Erythroblast (primary cell): ENCODE data around the gene MECP2.

Experiments used
- DNase-seq, 2 experiments: peaks; one replicate each; lab custom pipeline; 2025; lab: John Stamatoyannopoulos, UW
- GATA1 ChIP-seq: IDR thresholded peaks from 2 replicates; pipeline ENCODE4 v1.6.1; 2011; ENCODE audit warnings: low read depth, mild to moderate bottlenecking, control low read depth, low read length, moderate library complexity
- POLR2A ChIP-seq: IDR thresholded peaks from 2 replicates; pipeline ENCODE4 v1.6.1; 2011; ENCODE audit warnings: mild to moderate bottlenecking, low read length

MECP2 gene

DNA sequence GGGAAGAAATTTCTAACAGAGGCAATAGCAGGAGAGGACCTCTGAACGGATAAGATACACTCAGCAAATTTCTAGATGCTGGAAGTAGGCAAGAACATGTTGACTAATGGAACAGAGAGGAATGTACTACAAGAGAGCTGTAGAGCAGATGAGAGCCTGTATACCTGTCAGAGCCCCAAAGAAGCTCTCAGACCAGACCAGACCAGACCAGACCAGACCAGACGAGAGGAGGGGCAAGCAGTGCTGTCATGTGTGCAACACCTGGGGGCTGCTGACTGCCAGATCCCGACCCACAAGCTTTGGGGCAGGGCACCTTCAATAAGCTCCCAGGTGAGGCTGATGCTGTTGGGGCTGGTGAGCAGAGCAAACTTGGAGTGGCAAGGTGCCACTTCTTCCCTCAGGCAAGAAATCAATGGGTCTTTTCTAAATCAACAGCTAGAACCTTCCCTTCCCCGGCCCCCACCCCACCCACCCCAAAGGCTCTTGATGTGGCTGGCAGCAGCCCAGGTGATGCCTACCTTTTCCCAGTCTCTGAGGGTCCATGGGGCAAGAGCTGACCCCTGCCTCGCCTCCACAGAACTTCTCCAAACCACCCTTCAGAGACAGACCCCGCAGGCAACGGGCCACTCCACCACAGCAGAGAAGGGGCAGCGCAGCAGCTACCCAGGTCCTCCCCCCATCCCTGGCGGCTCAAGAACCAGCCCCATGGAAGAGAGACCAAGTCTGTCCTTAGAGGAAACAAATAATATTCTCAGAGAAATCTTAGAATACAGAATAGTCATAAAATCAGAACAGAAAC lies 32.7 kb downstream of the MECP2 start:
- no peak for DNase-seq
- TF ChIP-seq POLR2A = no peak
- TF ChIP-seq GATA1 = no peak

DNA sequence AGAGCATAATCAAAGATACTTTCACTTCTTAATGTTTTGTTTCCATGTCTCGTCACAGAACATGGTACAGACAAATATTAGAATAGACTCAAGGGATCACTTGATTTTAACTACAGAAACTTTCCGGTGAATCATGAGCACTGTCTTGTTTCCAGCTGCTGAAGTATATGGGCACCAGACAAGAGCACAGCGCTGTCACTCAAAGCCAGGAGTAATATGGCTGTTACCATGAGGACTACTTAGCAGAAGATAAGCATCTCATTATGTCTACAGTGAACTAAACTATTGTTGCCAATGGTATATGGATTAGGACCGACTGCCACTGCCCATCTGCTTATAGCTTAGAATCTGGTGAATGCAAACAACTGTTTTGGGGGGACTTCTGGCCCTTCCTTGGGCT lies 34.3 kb downstream of the MECP2 start:
- TF ChIP-seq POLR2A (no peak), GATA1 (no peak)
- DNase-seq = no peak

DNA sequence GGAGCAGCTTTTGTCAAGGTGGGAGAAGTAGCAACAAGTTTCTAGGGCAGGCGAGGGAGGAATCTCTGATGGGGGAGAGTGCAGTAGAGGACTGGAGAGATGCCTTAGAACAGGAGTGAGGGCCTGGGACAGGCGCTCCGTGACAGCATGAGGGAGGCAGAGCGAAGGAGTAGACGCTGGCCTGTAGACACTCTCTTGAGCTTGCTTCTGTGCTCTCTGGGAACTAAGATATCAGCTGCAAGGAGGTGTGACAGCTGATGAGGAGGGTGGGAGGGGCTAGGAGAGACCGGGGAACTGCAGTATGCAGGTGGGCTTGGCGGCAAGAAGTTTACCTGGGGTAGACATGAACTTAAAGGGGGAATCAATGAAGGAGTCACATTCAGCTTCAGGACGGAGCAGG lies 35.7 kb downstream of the MECP2 start:
- DNase-seq = no peak
- TF ChIP-seq GATA1 (no peak), POLR2A (no peak)

DNA sequence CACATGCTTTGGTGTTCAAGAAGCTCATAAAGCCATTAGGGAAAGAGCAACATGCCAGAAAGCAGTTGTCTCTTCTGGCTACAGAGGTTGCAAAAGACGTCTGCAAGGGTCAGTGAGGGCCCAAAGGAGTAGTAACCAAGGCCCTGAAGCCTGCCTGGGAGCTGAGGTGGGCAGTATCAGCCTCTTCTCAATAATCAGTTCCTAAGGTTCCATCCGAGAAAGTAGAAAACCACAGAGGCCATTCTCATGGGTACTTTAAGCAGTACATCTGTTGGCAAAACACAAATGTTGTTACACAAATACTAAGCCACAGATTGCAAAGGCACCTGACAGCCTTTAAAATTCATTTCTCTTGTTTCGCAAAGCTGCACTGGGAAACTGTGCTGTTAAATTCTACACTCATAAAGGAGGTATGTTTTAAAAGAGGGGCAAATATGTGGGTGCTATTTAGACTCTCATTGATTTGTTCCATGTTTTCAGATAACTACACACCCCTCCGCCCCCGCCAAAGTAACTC lies 37.7 kb downstream of the MECP2 start:
- TF ChIP-seq POLR2A (no peak), GATA1 (no peak)
- no peak for DNase-seq

DNA sequence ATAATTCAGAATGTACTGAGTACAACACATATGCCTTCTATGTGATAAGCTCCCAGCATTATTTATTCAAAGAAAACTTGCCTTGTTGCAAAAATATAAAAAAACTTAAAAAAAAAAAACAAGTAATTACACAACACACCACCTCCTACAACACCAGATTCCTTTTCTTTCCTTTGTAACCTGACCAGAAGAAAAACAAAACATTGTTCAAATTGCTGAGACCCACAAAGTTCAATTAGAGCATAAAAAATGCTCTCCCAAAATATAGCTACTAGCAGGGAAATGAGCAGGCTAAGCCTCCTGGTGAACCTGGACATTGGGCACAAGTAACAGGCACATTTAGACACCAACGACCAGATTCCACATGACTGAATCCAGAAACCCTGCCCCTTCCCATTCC lies 38.3 kb downstream of the MECP2 start:
- no peak for DNase-seq
- no peak for TF ChIP-seq POLR2A
- TF ChIP-seq GATA1 = no peak

DNA sequence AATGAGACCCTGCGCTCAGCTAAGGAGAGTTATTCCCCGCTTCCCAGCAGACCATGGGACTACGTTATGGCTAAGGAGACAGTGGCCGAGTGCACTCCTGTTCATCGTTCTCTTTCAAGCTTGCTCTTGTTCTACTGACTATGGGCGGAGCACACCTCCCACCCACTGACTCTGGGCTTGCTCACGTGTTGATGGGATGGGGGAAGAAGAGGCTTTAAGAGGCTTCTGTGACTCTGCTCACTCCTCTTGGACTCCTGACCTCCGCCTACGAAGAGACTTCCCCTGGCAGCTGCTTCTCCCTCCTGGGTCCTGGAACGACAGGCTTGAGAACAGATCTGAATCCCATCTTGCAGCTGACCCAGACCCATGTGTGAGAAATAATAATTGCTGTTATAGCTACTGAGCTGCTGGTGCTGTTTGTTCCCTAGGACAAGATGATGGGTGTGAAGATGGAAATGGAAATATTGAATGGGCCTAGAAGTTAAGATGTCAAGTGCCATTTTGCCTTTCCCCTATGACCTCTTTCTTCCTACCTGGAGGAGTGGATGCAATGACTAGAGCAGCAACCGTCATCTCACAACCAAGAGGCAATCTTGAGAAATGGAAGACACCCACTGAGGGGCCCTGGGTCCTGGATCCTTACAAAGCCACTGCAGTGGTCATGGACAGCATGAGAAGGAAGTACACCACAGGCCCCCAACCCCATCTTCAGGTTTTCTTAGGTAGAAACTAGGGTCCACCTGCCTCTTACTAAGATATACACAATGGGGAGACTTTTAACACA lies 39.1 kb downstream of the MECP2 start:
- DNase-seq = no peak
- no peak for TF ChIP-seq GATA1
- TF ChIP-seq POLR2A = no peak

DNA sequence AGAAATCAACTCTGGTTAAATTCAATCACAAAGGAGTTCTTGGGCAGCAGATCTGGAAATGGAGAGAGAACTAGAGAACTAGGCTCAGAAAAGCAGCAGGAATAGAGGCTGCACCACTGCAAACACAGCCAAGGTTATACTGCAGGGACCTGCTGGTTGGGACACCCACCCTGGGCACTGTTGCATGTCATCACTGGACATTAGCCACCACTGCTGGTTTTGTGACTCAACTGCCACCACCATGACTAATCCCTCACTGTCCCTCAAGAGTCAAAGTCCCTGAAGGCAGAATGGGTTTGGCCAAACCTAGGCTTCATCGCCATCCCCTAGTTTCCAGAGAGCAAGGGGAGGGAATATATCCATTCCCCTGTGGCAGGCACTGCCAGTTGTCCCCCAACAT lies 39.7 kb downstream of the MECP2 start:
- TF ChIP-seq POLR2A (no peak), GATA1 (no peak)
- DNase-seq = peak in 1 of 2 experiments; percentile 2

DNA sequence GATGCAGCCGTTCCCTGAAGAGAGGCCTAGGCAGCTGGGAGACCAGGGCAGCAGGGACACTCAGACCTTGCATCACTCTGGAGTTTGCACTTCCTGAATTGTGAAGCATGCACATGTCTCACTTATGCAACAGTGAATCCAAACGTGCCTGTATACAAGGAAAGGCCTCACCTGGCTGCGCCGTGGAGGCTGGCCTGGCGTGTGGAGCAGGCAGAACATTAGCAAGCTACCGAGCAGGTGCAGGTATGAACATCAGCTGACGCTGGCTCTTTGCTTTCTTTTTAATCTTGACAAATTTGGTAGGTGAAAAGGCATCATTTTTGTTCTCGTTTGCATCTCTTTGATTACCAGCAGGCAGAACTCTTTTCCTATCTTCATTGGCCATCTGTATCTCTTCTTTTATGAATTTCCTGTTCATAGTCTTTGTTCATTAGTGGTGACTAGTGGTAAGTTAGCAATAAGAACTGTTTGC lies 40.7 kb downstream of the MECP2 start:
- TF ChIP-seq POLR2A (no peak), GATA1 (no peak)
- DNase-seq = no peak

DNA sequence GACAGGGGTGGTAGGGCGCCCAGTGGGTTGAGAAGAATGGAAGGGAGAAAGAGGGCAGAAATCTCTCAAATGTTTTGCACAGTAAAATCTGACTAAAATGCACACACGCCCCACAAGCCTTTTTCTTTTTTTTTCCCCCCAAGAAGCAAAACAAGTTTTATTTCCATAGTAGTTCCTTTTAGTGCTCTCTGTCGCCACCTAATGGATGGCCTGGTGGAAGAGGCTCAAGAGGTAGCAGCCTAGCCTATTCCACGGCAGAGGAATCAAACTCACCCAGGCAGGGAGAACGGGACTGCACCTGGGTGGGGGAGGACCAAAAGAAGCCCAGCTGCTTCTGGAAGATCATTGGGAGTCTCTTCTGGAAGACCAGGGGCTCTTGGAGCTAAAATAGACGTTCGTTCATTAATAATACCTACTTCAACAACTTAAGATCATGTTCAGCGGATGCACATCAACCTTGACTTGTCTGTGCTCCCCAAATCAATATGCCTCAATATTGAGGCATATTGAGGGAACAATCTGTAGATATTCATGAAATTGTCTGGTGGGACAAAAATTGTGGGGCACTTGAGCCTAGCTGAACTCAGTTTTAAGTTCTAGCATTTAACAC lies 46.2 kb downstream of the MECP2 start:
- TF ChIP-seq GATA1 = no peak
- no peak for TF ChIP-seq POLR2A
- peak; percentile 60 to 79 for DNase-seq

DNA sequence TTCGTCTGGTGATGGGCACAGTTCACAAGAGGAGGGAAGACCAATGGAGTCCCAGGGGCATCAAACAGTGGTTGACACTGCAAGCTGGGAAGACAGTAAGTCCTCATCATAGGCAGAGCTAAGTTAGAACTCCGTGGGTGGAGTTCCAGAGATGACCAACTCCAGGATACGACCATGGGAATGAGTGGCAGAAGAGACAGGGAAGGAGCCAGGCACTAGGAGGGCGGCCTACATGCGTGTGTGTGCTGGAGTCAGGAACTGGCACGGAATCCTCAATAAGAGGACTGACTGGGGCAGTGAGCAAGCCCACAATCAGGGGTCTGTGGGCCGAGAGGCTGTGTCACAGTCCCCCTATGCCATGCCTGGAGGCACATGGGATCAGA lies 47.4 kb downstream of the MECP2 start:
- DNase-seq = no peak
- TF ChIP-seq POLR2A = no peak
- no peak for TF ChIP-seq GATA1

DNA sequence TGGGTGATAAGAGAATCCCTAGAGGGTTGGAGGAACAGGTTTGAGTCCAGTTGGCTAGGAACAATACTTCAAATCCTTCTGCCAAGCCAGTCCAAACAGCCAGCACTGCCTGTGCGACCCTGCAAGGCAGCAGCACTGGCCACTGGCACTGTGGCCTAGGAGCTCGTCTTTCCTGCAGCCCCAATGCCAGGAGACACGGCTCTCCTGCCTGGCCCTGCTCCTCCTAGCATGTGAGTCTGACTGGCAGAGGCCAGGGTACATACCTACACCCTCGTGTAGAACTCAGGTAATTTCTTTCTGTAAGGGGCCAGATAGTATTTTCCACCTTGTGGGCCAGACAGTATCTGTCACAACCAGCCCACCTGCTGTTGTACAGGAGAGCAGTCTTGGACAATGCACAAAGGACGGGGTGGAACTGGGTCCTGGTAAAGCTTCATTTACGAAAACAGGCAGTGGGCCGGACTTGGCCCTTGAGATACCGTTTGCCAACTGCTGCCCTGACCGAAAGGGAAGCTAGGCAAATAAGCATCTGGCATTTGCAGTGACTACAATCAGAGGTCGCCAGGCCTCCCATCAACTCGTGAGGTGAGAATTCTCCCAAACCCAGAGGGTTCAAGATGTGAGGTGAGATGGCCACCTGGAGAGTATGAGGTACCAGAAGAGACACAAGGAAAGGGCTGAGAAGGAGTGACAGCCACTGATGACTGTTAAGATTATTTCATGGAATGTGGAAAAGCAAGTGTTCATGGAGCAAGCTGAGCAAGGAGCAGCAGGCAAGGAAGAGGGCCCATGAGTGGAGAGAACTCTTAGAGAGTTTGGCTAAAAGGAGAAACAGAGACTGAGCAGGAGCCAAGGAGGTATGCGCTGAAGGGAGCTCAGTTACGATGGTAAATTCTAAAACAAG lies 48.1 kb downstream of the MECP2 start:
- TF ChIP-seq POLR2A = no peak
- no peak for TF ChIP-seq GATA1
- DNase-seq = no peak

DNA sequence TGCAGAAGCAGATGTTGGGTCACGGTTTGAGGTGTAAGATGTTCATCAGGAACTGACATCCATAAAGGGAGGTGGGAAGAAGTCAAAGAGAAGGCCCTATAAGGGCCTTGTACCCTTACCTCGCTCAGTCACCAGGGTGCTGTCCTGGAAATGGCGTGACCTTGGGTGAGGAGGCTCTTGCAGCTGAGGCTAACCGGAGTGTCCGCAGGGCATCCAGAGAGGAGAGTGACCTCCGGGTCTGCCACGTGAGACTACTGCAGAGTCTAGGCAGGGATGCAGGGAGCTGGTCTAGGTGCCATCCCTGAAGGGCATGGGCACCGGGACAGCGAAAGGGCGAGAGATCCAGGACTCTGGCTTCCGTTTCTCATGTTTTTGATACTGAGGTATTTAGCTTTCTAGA lies 49.1 kb downstream of the MECP2 start:
- DNase-seq = no peak
- TF ChIP-seq GATA1 (no peak), POLR2A (no peak)
